ENCODE measurements around the gene DUSP9. TPM values are rescaled to one million over a fixed set of nuclear protein-coding genes. Genes with fewer than 3 reads are reported as not detected.
A peak's percentile ranks its signal among the peaks of the same experiment; 100 is the strongest.

DUSP9 gene
- total and polyA plus RNA-seq, 8 donors: 0.10 to 0.56 (median 0.23) TPM; not detected in 1

DNA sequence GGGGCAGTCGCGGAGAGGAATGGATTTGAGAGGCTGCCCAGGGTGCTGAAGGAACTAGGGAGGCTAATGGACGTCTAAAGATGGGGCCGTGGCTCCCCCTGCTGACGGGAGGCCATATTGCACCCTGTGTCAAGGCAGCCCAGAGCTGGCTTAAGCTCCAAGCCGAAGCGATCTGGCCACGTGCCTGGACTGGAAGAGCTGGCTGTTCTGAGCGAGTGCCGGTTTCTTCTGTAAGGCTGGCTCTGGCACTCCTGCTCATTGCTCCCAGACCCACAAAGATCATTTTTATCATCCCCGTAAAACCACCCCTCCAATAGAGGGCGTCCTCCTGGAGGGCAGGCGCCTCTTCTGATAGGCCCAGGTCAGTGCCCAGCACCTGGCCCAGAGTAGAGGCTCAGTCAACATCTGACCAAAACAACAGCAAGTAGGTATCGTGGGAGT, 21.0 kb downstream of the DUSP9 start:
- H3K36me3 ChIP-seq: no peaks in the 10 kb centered on the region
- peak; percentile 77 to 89 (median 83) for DNase-seq
- H3K9me3 ChIP-seq: no peaks in the 10 kb centered on the region
- TF ChIP-seq, protein P1, sequence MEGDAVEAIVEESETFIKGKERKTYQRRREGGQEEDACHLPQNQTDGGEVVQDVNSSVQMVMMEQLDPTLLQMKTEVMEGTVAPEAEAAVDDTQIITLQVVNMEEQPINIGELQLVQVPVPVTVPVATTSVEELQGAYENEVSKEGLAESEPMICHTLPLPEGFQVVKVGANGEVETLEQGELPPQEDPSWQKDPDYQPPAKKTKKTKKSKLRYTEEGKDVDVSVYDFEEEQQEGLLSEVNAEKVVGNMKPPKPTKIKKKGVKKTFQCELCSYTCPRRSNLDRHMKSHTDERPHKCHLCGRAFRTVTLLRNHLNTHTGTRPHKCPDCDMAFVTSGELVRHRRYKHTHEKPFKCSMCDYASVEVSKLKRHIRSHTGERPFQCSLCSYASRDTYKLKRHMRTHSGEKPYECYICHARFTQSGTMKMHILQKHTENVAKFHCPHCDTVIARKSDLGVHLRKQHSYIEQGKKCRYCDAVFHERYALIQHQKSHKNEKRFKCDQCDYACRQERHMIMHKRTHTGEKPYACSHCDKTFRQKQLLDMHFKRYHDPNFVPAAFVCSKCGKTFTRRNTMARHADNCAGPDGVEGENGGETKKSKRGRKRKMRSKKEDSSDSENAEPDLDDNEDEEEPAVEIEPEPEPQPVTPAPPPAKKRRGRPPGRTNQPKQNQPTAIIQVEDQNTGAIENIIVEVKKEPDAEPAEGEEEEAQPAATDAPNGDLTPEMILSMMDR (IDR thresholded peaks at IDR 0.05): peak; percentile 51 to 79
- no peaks in the 10 kb centered on the region for H3K4me1 ChIP-seq
- intact Hi-C loops (cut with DNase I): loop anchor here in 1 of 2 donors (10.0 kb wide), 1 partner anchor 113 kb away; no protein-coding TSS in a partner anchor
- H3K4me3 ChIP-seq: no peak overlapping the region
- ATAC-seq: peak; percentile 93
- no peak overlapping the region for H3K27ac ChIP-seq
- H3K27me3 ChIP-seq: peaks cover 6 to 43% of the 10 kb centered on the region in 2 donors

DNA sequence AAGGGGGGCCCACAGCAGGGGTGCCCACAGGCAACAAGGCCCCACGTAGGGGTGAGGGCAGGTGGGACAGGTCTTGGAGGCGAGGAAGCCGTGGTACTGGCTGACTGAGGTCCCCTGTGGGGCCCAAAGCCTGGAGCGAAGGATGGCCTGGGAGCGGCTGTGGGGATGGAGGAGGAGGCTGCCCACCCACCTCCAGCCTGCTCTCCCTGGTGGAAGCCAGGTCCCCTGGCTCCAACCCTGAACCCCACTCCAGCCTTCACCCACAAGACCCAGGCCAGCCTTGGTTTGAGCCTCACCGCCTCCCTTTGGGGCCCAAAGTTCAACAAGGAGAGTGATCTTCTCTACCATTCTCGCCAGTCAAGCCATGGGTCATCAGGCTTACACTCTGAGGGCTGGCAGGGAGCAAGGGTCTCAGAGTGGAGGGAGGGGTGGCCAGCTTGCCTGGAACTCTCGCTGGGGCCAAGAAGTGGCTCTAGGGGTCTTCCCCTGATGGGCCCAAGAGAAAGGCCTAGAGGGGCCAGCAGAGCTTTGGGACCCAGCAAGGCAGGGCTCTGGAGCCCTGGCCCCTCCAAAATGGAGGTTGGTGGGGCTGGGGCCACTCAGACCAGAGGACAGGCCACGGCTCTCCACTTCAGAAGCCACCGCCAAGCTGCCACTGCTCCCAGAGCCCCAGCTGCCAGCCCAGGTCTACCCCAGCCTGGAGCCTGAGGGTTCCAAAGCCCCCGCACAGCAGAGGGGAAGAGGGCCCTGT, 21.6 kb downstream of the DUSP9 start:
- DNase-seq (no peak), ATAC-seq (no peak)
- Histone ChIP-seq H3K36me3 (no peaks in the 10 kb centered on the region), H3K4me1 (no peaks in the 10 kb centered on the region), H3K27ac (no peak overlapping the region), H3K4me3 (no peak overlapping the region), H3K27me3 (peaks cover 6 to 42% of the 10 kb centered on the region in 2 donors), H3K9me3 (no peaks in the 10 kb centered on the region)
- intact Hi-C loops (cut with DNase I): loop anchor here in 1 of 2 donors (10.0 kb wide), 1 partner anchor 114 kb away; no protein-coding TSS in a partner anchor
- TF ChIP-seq, protein P1 (IDR thresholded peaks at IDR 0.05): no peak

GRCh38 chrX:153669174-153669890, 22.3 kb downstream of the DUSP9 start:
- intact Hi-C loops (cut with DNase I): loop anchor here in 1 of 2 donors (10.0 kb wide), 1 partner anchor 115 kb away; no protein-coding TSS in a partner anchor
- Histone ChIP-seq H3K27me3 (peaks cover 5 to 45% of the 10 kb centered on the region in 2 donors), H3K4me3 (no peak overlapping the region), H3K27ac (no peak overlapping the region), H3K9me3 (no peaks in the 10 kb centered on the region), H3K4me1 (no peaks in the 10 kb centered on the region), H3K36me3 (no peaks in the 10 kb centered on the region)
- DNase-seq (peak in 2 of 4 donors; percentile 34 to 76), ATAC-seq (peak; percentile 20)
- TF ChIP-seq, protein P1 (IDR thresholded peaks at IDR 0.05): peak; percentile 62 to 77

DNA sequence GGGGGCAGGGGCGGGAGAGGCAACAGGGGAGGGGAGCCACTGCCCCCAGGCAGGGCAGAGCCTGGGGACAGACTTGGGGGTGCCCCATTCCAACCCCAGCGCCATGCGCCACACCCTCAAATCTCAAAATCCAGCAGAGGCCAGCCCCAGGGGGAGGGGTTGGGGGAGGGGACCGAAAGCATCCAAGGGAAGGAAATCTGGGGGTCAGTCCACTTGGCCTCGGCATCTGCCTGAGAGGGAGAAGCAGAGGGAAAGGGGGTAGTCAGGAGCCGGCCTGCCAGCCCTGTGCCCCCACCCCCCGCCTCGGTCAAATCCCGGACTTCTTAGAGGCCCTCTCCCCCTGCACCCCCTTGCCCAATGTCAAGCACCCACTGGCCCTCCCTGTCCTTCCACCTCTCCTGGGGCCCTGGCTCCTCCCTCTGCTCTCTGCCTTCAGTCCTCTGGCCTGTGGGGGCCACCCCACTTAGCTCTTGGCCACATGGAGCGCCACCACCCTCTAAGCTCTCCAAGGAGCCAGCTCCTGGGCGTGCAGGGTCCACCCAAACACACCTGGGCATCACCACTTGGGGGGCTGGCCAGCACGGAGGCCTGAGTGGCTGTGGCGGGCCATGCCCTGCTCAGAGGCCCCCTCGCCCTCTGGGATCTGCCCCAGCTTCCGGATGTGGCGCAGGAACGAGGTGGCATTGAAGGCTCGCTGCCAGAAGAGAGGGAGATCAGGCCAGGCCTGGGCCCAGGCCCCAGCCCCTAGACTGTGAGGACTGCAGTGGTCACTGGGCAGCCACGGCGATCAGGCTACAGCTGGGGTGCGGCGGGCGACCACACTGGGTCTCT, 23.1 kb downstream of the DUSP9 start:
- Histone ChIP-seq H3K4me1 (no peaks in the 10 kb centered on the region), H3K27me3 (peaks cover 3 to 53% of the 10 kb centered on the region in 2 donors), H3K27ac (no peak overlapping the region), H3K4me3 (no peak overlapping the region), H3K36me3 (no peaks in the 10 kb centered on the region), H3K9me3 (no peaks in the 10 kb centered on the region)
- ATAC-seq (no peak), DNase-seq (peak in 1 of 4 donors; percentile 29)
- intact Hi-C loops (cut with DNase I): loop anchor here in 1 of 2 donors (10.0 kb wide), 1 partner anchor 115 kb away; no protein-coding TSS in a partner anchor
- TF ChIP-seq, protein P1 (IDR thresholded peaks at IDR 0.05): no peak
